Astrocyte (in vitro differentiated cells and primary cell): ENCODE results near the gene GP1BA. TPM values are rescaled to one million over a fixed set of nuclear protein-coding genes. Genes with fewer than 3 reads are reported as not detected.

Experiments used
- DNase-seq: peaks from one replicate; pipeline ENCODE4 v3.0.0-alpha.2; 2010; ENCODE audit warnings: low read depth
- FAIRE-seq: peaks from 2 replicates; lab custom pipeline; 2011; peaks lifted over from hg19 to GRCh38; lab: Jason Lieb, UNC
- H2AFZ ChIP-seq: 2 replicates; pipeline ENCODE4 v1.6.0; 2012; ENCODE audit warnings: low read depth, low read length, inconsistent platforms
- H3K27ac ChIP-seq: 2 replicates; pipeline ENCODE4 v1.5.1; 2011; ENCODE audit warnings: low read depth, low read length, inconsistent platforms
- H3K27me3 ChIP-seq: 2 replicates; pipeline ENCODE4 v1.6.0; 2011; ENCODE audit warnings: low read length, inconsistent platforms; ENCODE audit not compliant: insufficient read depth
- H3K36me3 ChIP-seq: 2 replicates; pipeline ENCODE4 v1.5.1; 2011; ENCODE audit warnings: low read length, inconsistent platforms; ENCODE audit not compliant: insufficient read depth
- H3K4me1 ChIP-seq: 2 replicates; pipeline ENCODE4 v1.5.1; 2011; ENCODE audit warnings: low read length, inconsistent platforms; ENCODE audit not compliant: insufficient read depth
- H3K4me2 ChIP-seq: 2 replicates; pipeline ENCODE4 v1.6.0; 2012; ENCODE audit warnings: low read length, inconsistent platforms
- H3K4me3 ChIP-seq: 2 replicates; pipeline ENCODE4 v1.5.1; 2011; ENCODE audit warnings: low read depth, mild to moderate bottlenecking, low read length, inconsistent platforms; ENCODE audit not compliant: insufficient read depth
- H3K79me2 ChIP-seq: 2 replicates; pipeline ENCODE4 v1.6.0; 2012; ENCODE audit warnings: mild to moderate bottlenecking, low read length, inconsistent platforms; ENCODE audit not compliant: insufficient read depth
- H3K9ac ChIP-seq: 2 replicates; pipeline ENCODE4 v1.6.0; 2012; ENCODE audit warnings: mild to moderate bottlenecking, low read length, inconsistent platforms
- H3K9me3 ChIP-seq: 2 replicates; pipeline ENCODE4 v1.5.1; 2012; ENCODE audit warnings: low read depth, mild to moderate bottlenecking, low read length, inconsistent platforms; ENCODE audit not compliant: insufficient read depth
- H4K20me1 ChIP-seq: 2 replicates; pipeline ENCODE4 v1.6.0; 2012; ENCODE audit warnings: low read length, inconsistent platforms; ENCODE audit not compliant: insufficient read depth
- H3K27ac Mint-ChIP-seq: one replicate; pipeline ENCODE4 v1.8.0; 2021; ENCODE audit warnings: mild to moderate bottlenecking, mixed read lengths; ENCODE audit not compliant: unreplicated experiment
- H3K27me3 Mint-ChIP-seq: one replicate; pipeline ENCODE4 v1.8.0; 2021; ENCODE audit warnings: low read depth, mixed read lengths; ENCODE audit not compliant: unreplicated experiment
- H3K36me3 Mint-ChIP-seq: one replicate; pipeline ENCODE4 v1.8.0; 2021; ENCODE audit warnings: low read depth, mixed read lengths; ENCODE audit not compliant: unreplicated experiment
- H3K4me1 Mint-ChIP-seq: one replicate; pipeline ENCODE4 v1.8.0; 2021; ENCODE audit warnings: low read depth, mixed read lengths; ENCODE audit not compliant: unreplicated experiment
- H3K4me3 Mint-ChIP-seq: one replicate; pipeline ENCODE4 v1.8.0; 2021; ENCODE audit warnings: mild to moderate bottlenecking, moderate library complexity, mixed read lengths; ENCODE audit not compliant: unreplicated experiment
- H3K9me3 Mint-ChIP-seq: one replicate; pipeline ENCODE4 v1.8.0; 2021; ENCODE audit warnings: mild to moderate bottlenecking, mixed read lengths; ENCODE audit not compliant: unreplicated experiment
- CTCF ChIP-seq: IDR thresholded peaks from 2 replicates; pipeline ENCODE4 v1.5.1; 2011; ENCODE audit warnings: low read depth, mild to moderate bottlenecking, inconsistent platforms, low read length, moderate library complexity; ENCODE audit not compliant: insufficient read depth
- EZH2 ChIP-seq: IDR thresholded peaks from 2 replicates; pipeline ENCODE4 v1.6.1; 2012; ENCODE audit warnings: mild to moderate bottlenecking, low read length, inconsistent platforms; ENCODE audit not compliant: insufficient read depth
- total RNA-seq: library from RNA; stranded (reverse); gene quantifications from 2 replicates; pipeline ENCODE4 v1.2.1, GENCODE V29; 2021

Gene GP1BA
- total RNA-seq, 1 donor from 2014 or later: 0.09 TPM

- Mint-ChIP-seq H3K9me3 (no peaks in the 10 kb centered on the region), H3K4me1 (peaks cover 24% of the 10 kb centered on the region), H3K4me3 (no peak overlapping the region), H3K27ac (no peak overlapping the region), H3K27me3 (no peaks in the 10 kb centered on the region), H3K36me3 (peaks cover 32% of the 10 kb centered on the region)
- no peaks in the 10 kb centered on the region for H3K9me3 ChIP-seq
- H3K9ac ChIP-seq: no peak overlapping the region
- DNase-seq: no peak
- H3K79me2 ChIP-seq: peaks cover 41% of the 10 kb centered on the region
- no peaks in the 10 kb centered on the region for H3K27me3 ChIP-seq
- H2AFZ ChIP-seq: no peak overlapping the region
- TF ChIP-seq CTCF (no peak), EZH2 (no peak)
- no peak overlapping the region for H3K4me2 ChIP-seq
- H3K27ac ChIP-seq: no peak overlapping the region
- peaks cover 10% of the 10 kb centered on the region for H3K36me3 ChIP-seq
- peaks cover 23% of the 10 kb centered on the region for H3K4me1 ChIP-seq
- no peak for FAIRE-seq
- H3K4me3 ChIP-seq: no peak overlapping the region
- peaks cover 41% of the 10 kb centered on the region for H4K20me1 ChIP-seq
Observed at GRCh38 chr17:4972752-4973151, 40.7 kb downstream of the GP1BA start.

- H3K36me3 ChIP-seq: peaks cover 12% of the 10 kb centered on the region
- H3K4me2 ChIP-seq: no peak overlapping the region
- H4K20me1 ChIP-seq: peaks cover 44% of the 10 kb centered on the region
- TF ChIP-seq CTCF: no peak
- no peak for TF ChIP-seq EZH2
- H3K4me1 Mint-ChIP-seq: peaks cover 24% of the 10 kb centered on the region
- no peak overlapping the region for H3K4me3 ChIP-seq
- H2AFZ ChIP-seq: no peak overlapping the region
- FAIRE-seq (no peak), DNase-seq (no peak)
- H3K27me3 ChIP-seq: no peaks in the 10 kb centered on the region
- H3K4me3 Mint-ChIP-seq: no peak overlapping the region
- no peak overlapping the region for H3K27ac ChIP-seq
- H3K9ac ChIP-seq: no peak overlapping the region
- peaks cover 19% of the 10 kb centered on the region for H3K4me1 ChIP-seq
- no peaks in the 10 kb centered on the region for H3K9me3 ChIP-seq
- peak overlapping the region; percentile 58 for H3K27ac Mint-ChIP-seq
- no peaks in the 10 kb centered on the region for H3K9me3 Mint-ChIP-seq
- H3K27me3 Mint-ChIP-seq: no peaks in the 10 kb centered on the region
- H3K36me3 Mint-ChIP-seq: peaks cover 37% of the 10 kb centered on the region
- H3K79me2 ChIP-seq: peaks cover 36% of the 10 kb centered on the region
Observed at GRCh38 chr17:4973256-4974114, 41.4 kb downstream of the GP1BA start.

- H3K36me3 Mint-ChIP-seq: peaks cover 38% of the 10 kb centered on the region
- FAIRE-seq (no peak), DNase-seq (no peak)
- no peak for TF ChIP-seq EZH2
- no peak for TF ChIP-seq CTCF
- Histone ChIP-seq H3K79me2 (peaks cover 29% of the 10 kb centered on the region), H3K27ac (no peak overlapping the region), H3K9me3 (no peaks in the 10 kb centered on the region), H3K4me1 (peaks cover 12% of the 10 kb centered on the region), H3K9ac (no peak overlapping the region), H3K36me3 (peaks cover 17% of the 10 kb centered on the region), H2AFZ (no peak overlapping the region), H4K20me1 (peaks cover 49% of the 10 kb centered on the region), H3K4me3 (no peak overlapping the region), H3K4me2 (no peak overlapping the region), H3K27me3 (no peaks in the 10 kb centered on the region)
- H3K4me3 Mint-ChIP-seq: no peak overlapping the region
- H3K27ac Mint-ChIP-seq: peak overlapping the region; percentile 72
- no peaks in the 10 kb centered on the region for H3K9me3 Mint-ChIP-seq
- H3K4me1 Mint-ChIP-seq: peaks cover 19% of the 10 kb centered on the region
- no peaks in the 10 kb centered on the region for H3K27me3 Mint-ChIP-seq
Observed at GRCh38 chr17:4974115-4974670, 42.1 kb downstream of the GP1BA start.
